Prostate gland (tissue), 2 donors: ENCODE results near the gene SOD2. TPM values are rescaled to one million over a fixed set of nuclear protein-coding genes. Genes with fewer than 3 reads are reported as not detected.

Experiments used
- DNase-seq: peaks from one replicate; pipeline ENCODE4 v3.0.0-alpha.2; 2019; ENCODE audit warnings: low spot score
- H3K27ac ChIP-seq, 2 donors: fragments of 200-600 bp; sonication (generic); 2 replicates each; pipeline ENCODE4 v1.5.1; 2017 to 2019
- H3K27me3 ChIP-seq: fragments of 200-600 bp; sonication (generic); replicated peaks from 2 replicates; pipeline ENCODE4 v1.5.1; 2019; ENCODE audit not compliant: insufficient read depth
- H3K36me3 ChIP-seq, 2 donors: fragments of 200-600 bp; sonication (generic); 1 replicate in 1 of 2; 2 replicates in 1 of 2; pipeline versions ENCODE4 v1.5.1 to v1.8.1; 2017 to 2019
- H3K4me1 ChIP-seq: fragments of 200-600 bp; sonication (generic); replicated peaks from 2 replicates; pipeline ENCODE4 v1.5.1; 2019
- H3K4me3 ChIP-seq, 2 donors: fragments of 200-600 bp; sonication (generic); 2 replicates each; pipeline ENCODE4 v1.5.1; 2017 to 2019
- H3K9me3 ChIP-seq: fragments of 200-600 bp; sonication (generic); 2 replicates; pipeline ENCODE4 v1.5.1; 2017
- POLR2A ChIP-seq: fragments of 450-650 bp; IDR thresholded peaks from one replicate; pipeline ENCODE4 v1.6.1; 2016; ENCODE audit warnings: antibody characterized with exemption, mild to moderate bottlenecking
- POLR2AphosphoS5 ChIP-seq: sonication (generic); formaldehyde crosslinking; IDR thresholded peaks from one replicate; pipeline ENCODE4 v1.6.1; 2017; ENCODE audit warnings: antibody characterized with exemption
- WGBS: methylation state at CpG from one replicate; pipeline ENCODE4 v1.1.5; 2018; 5-methylcytosine and 5-hydroxymethylcytosine counted together
- intact Hi-C: fragments of 100-400 bp; cut with DNase I; formaldehyde crosslinking; loops from one replicate; pipeline ENCODE4 v1.14.2; 2022
- total RNA-seq, 2 donors: library from RNA; depleted of rRNA; stranded (reverse); fragments of >200 nt; gene quantifications; one replicate each; pipeline ENCODE4 v1.1.0, GENCODE V29; 2016
- TF ChIP-seq, protein P1 (sequence below), 4 experiments: fragments of 200-600 bp in 2 of 4; fragments of 450-650 bp in 2 of 4; sonication (generic) in 2 of 4; IDR thresholded peaks; 1 replicate in 3 of 4; 2 replicates in 1 of 4; pipeline ENCODE4 v1.5.1; 2016 to 2019; ENCODE audit warnings: antibody characterized with exemption in 4 of 4, mild to moderate bottlenecking in 2 of 4, moderate library complexity in 2 of 4

The SOD2 gene
- total RNA-seq, 2 donors from 2014 or later, result 196 to 285 TPM

DNA sequence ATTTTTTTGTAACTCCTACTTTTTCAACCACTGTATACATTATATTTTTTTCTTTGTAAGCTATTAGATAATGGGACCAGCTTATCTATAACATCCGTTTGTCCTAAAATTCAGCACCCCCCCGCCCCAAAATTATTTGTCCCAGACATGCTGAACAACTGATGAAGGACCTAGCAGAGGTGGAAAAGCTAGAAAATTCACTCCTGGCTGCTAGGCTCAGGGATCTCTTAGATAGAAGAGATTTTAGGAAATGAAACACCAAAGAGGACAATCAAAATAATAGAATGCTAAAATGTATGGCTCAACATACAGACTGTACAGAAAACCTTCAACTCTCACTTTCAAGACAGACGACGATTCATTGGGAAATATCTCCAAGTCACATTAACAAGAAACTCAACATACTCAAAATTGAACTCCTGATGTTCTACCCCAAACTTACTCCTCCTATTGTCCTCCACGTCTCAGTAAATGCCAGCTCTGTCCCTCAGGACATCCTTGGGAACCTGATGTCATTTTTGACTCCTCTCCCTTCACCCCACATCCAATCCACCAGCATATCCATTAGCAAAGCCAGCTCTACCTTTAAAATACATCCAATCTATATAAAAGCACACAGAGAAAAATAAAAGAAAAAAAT lies 4.7 kb downstream of the SOD2 start:
- Histone ChIP-seq H3K27me3 (no peaks in the 10 kb centered on the region), H3K9me3 (no peaks in the 10 kb centered on the region), H3K4me3 (no peak overlapping the region), H3K4me1 (peaks cover 5% of the 10 kb centered on the region), H3K27ac (no peak overlapping the region), H3K36me3 (no peaks in the 10 kb centered on the region)
- WGBS, result 82% methylated on average over 5 of the region's 5 CpGs
- TF ChIP-seq, protein P1, sequence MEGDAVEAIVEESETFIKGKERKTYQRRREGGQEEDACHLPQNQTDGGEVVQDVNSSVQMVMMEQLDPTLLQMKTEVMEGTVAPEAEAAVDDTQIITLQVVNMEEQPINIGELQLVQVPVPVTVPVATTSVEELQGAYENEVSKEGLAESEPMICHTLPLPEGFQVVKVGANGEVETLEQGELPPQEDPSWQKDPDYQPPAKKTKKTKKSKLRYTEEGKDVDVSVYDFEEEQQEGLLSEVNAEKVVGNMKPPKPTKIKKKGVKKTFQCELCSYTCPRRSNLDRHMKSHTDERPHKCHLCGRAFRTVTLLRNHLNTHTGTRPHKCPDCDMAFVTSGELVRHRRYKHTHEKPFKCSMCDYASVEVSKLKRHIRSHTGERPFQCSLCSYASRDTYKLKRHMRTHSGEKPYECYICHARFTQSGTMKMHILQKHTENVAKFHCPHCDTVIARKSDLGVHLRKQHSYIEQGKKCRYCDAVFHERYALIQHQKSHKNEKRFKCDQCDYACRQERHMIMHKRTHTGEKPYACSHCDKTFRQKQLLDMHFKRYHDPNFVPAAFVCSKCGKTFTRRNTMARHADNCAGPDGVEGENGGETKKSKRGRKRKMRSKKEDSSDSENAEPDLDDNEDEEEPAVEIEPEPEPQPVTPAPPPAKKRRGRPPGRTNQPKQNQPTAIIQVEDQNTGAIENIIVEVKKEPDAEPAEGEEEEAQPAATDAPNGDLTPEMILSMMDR (IDR thresholded peaks at IDR 0.05), result no peak
- TF ChIP-seq POLR2A, result no peak
- TF ChIP-seq POLR2AphosphoS5, result no peak
- DNase-seq, result no peak
- intact Hi-C loops, result no loop called here

DNA sequence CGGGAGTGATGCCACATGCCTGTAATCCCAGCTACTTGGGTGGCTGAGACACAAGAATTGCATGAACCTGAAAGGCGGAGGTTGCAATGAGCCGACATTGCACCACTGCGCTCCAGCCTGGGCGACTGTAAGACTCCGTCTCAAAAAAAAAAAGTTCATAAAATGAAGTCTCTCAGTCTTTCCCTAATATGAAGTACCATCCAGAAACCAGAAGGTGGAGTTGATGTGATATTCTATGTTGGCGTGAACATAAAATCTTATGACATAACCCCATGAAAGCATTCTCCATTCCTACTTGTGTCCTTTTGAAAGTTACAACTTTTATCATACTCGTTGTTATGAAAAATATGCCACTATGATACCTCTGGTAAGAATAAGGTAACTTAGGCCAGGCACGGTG lies 5.7 kb downstream of the SOD2 start:
- WGBS, result 97% methylated on average over 9 of the region's 9 CpGs
- Histone ChIP-seq H3K9me3 (no peaks in the 10 kb centered on the region), H3K27me3 (no peaks in the 10 kb centered on the region), H3K4me1 (peaks cover 4% of the 10 kb centered on the region), H3K4me3 (no peak overlapping the region), H3K36me3 (no peaks in the 10 kb centered on the region), H3K27ac (no peak overlapping the region)
- DNase-seq, result no peak
- TF ChIP-seq POLR2AphosphoS5, result no peak
- intact Hi-C loops, result no loop called here

DNA sequence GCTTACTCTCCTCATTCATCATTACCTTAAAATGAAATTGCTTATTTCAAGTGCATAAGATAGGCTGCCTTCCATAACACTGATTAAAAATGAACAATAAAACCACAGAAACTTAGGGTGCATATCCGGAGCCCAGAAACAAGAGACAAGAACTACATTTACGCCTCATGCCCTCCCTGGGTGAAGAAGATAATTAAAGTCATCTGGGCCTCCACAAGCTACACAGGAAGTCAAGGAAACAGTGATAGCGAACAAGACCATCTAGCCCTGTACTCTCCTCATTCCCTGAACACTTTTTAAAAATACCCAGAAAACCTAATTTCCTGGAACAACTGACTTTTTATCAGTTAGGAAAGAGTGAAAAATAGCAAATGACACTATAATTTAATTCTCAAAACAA lies 6.3 kb downstream of the SOD2 start:
- intact Hi-C loops, result no loop called here
- H3K4me1 ChIP-seq, result no peaks in the 10 kb centered on the region
- WGBS, result 87% methylated on average over 3 of the region's 3 CpGs
- no peaks in the 10 kb centered on the region for H3K36me3 ChIP-seq
- no peak for DNase-seq
- no peak overlapping the region for H3K27ac ChIP-seq
- H3K4me3 ChIP-seq, result no peak overlapping the region
- no peaks in the 10 kb centered on the region for H3K27me3 ChIP-seq
- no peak for TF ChIP-seq POLR2AphosphoS5
- TF ChIP-seq, protein P1 (IDR thresholded peaks at IDR 0.05), result no peak
- no peak for TF ChIP-seq POLR2A
- no peaks in the 10 kb centered on the region for H3K9me3 ChIP-seq

DNA sequence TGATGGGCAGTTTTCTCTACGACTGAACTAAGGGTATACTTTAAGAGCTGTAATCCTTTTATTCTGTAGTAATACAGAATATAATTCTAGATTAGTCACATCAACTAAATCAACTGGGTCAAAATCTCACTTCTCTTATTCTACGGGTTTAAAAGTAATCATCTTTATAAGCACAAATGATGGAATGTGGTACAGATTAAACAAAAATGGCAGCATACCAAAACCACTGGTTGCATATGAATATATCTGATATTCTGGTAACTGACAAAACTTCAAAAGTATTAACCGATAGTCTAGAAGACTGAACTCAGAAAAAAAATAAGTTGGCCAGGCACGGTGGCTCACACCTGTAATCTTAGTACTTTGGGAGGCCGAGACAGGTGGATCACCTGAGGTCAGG lies 7.0 kb downstream of the SOD2 start:
- intact Hi-C loops, result no loop called here
- DNase-seq, result no peak
- Histone ChIP-seq H3K36me3 (no peaks in the 10 kb centered on the region), H3K27ac (no peak overlapping the region), H3K9me3 (no peaks in the 10 kb centered on the region), H3K4me1 (no peaks in the 10 kb centered on the region), H3K4me3 (no peak overlapping the region), H3K27me3 (no peaks in the 10 kb centered on the region)
- WGBS, result 70% methylated on average over 5 of the region's 5 CpGs
- TF ChIP-seq POLR2A, result no peak
- TF ChIP-seq POLR2AphosphoS5, result no peak
- TF ChIP-seq, protein P1 (IDR thresholded peaks at IDR 0.05), result no peak

DNA sequence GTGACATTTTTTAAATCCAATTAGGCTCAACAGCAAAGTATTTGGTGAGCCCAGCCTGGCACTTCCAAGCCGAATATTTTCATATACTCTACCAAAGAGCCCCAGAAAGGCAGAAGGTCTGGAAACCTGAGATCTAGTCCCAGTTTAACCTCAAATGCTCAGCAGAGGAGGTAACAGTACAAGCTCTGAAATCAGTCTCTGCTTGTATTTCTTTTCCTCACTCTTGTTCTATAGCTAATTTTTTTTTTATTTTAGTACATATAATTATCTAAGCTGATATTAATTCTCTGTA lies 9.1 kb downstream of the SOD2 start:
- Histone ChIP-seq H3K9me3 (no peaks in the 10 kb centered on the region), H3K4me1 (no peaks in the 10 kb centered on the region), H3K27ac (no peak overlapping the region), H3K27me3 (no peaks in the 10 kb centered on the region), H3K36me3 (no peaks in the 10 kb centered on the region), H3K4me3 (no peak overlapping the region)
- 96% methylated on average over 1 of the region's 1 CpG for WGBS
- intact Hi-C loops, result no loop called here
- DNase-seq, result no peak
- TF ChIP-seq POLR2A (no peak), POLR2AphosphoS5 (no peak)
- TF ChIP-seq, protein P1 (IDR thresholded peaks at IDR 0.05), result no peak
